T47D (cell line): Measurements from ENCODE around the gene KIF13A.
"Not testable (repeated sequence)": the region's sequence is repeated elsewhere in the genome, so short reads cannot be mapped to it uniquely, and the experiment has no call there.

Experiments used
- DNase-seq, 2 experiments: peaks; one replicate each; pipeline versions ENCODE4 v3.0.0 to v3.0.0-alpha.2; 2011 to 2012; ENCODE audit warnings: low read depth in 1 of 2, low spot score in 1 of 2
- JUND ChIP-seq: IDR thresholded peaks from 2 replicates; pipeline ENCODE4 v1.6.1; 2012; ENCODE audit warnings: low read depth
- in situ Hi-C: cut with HindIII; loops from 2 replicates; pipeline ENCODE4 v1.10.0; 2016; ENCODE audit warnings: low sequenced_read_pairs, low pct_unique_long_range_greater_than_20kb

Gene KIF13A

DNA sequence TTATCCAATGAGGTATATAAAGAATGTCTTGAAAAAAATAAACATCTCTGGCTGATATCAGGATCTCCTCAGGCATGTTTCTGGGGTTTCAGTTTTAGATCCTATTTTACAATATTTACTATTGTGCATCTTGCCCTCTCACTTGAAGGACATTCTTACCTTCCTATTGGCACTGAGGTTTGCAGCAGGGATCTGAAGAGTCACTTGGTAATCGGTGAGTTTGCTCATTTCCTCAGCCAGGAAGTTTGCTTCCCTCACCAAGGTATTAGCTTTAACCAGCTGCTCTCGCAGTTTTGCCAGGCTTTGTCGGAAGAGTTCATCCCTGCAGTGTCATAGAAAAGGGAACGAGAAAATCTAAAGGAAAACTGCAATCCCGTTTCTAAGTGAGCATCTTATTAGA, 178.8 kb downstream of the KIF13A start:
- no peak for DNase-seq
- no peak for TF ChIP-seq JUND
- in situ Hi-C loops = no loop called here

DNA sequence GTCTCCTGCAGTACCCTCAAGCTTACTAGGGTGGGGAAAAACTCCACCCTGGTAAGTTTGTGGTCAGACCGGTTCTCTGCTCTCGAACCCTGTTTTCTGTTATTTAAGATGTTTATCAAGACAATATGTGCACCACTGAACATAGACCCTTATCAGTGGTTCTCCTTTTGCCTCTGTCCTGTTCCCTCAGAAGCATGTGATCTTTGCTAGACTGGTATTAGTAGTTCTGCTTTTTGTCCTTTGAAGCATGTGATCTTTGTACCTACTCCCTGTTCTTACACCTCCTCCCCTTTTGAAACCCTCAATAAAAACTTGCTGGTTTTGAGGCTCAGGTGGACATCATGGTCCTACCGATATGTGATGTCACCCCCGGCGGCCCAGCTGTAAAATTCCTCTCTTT, 180.0 kb downstream of the KIF13A start:
- in situ Hi-C loops, DNase-seq: not testable (repeated sequence)

DNA sequence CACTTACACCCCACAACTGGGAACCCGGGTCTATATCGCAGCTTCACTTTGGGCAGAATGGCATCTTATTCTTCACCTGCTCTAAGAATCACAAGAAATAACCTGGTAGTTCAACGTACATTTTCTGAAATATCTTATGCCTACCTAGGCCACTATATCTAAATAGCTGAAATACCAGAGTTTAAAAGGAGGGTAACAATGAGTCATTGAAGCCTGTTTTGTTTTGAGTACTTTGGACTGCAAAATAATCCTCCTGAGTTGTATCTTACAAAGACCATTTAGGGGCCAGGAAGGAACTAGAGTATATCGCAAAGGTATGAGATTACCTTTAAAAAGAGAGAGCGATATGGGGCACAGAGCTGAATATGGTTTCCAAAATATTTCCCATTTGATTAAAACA, 184.0 kb downstream of the KIF13A start:
- DNase-seq = no peak
- TF ChIP-seq JUND = no peak
- in situ Hi-C loops = no loop called here

DNA sequence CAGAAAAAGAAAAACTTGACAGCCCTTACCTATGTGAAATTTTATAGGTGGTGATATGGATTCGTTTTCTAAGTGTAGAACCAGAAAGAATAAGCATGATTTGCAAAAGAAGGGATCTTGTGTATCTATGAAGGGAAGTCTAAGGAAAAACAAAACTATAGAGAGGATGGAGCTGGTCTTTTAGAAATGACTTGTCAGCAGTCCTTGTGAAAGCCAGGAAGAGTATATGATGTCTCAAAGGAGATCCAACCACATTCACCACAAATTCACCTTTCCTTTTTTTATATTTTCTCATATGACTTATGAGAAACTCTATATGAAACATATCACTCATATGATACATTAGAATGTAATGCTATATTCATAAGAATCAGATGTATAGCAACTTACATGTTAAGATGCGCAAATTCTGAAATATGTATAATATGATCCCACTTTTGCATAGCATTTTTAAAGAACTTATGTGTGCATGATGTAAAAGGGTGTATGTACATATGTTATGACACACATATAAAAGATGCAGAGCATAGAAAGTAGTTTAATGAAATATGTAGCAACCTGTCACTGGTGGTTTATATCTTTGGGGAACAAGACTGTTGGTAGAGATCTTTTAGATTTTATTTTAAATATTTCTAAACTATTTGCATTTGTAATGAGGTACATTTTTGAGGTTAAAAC, 188.8 kb downstream of the KIF13A start:
- no peak for TF ChIP-seq JUND
- in situ Hi-C loops = no loop called here
- no peak for DNase-seq

DNA sequence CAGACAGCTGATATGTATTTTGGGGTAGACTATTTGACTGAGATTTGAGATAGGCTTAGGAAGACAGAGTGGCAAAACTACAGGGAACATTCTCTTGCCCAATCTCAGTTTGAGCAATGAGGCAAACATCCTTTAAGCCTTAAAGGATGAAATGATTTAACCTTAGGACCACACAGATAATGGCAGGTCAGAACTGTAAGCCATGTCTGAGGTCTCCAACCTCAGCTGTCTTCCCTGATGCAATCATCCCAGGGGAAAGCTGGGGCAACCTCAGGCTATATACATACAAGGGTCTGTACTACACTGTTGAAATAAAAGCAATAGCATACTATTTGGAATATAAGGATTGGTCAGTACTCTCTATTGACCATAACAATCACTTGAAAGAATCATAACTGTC, 196.9 kb downstream of the KIF13A start:
- TF ChIP-seq JUND = no peak
- in situ Hi-C loops = no loop called here
- DNase-seq = no peak

DNA sequence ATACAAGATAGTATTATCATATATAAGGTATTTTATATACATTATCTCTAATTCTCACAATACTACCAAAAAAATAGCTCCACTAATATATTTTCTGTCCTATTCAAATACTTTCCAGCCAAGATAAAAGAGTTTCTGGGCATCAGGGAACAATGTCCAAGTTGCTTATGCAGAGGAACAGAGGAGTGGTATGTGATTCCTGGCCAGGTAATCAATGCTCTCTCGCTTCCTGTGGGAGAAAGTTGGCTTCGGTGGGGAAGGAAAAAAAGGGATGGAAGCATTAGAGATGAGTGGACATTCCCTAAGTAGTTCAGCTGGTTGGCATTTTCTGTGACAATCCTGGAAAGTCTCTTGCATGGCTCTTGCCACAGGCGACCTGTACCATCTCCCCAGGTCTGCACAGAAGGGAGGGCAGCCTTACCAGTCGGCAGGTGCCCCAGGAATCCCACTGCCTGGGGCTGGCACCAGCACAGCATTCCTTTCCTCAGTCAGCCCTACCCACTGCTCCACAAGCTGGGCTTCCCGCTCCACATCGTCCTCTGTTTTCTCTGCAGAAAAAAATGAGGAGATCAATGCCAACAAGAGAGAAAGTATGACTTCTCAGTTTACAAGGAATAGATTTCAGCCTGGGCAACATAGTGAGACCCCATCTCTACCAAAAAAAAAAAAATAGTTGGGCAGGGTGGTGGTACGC, 202.2 kb downstream of the KIF13A start:
- in situ Hi-C loops = no loop called here
- no peak for TF ChIP-seq JUND
- no peak for DNase-seq

DNA sequence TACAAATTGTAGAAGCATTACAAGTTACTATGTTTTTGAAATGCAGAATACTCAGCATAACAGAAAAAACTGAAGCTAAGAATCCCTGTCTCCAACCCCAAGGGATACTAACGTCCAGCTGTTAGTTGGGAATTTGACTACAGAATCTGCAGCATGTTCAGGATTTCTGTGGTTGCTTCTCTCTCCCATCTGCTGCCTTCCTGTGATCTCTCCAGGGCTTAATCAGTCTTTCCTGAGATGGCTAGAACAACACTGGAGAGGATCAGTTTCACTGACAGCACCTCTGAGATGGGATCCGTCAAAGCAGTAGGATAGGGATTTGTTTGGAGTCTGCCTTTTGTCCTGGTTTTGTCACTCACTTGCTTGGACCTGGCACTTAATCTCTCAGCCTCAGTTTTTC, 207.4 kb downstream of the KIF13A start:
- no peak for DNase-seq
- TF ChIP-seq JUND = no peak
- in situ Hi-C loops = no loop called here

DNA sequence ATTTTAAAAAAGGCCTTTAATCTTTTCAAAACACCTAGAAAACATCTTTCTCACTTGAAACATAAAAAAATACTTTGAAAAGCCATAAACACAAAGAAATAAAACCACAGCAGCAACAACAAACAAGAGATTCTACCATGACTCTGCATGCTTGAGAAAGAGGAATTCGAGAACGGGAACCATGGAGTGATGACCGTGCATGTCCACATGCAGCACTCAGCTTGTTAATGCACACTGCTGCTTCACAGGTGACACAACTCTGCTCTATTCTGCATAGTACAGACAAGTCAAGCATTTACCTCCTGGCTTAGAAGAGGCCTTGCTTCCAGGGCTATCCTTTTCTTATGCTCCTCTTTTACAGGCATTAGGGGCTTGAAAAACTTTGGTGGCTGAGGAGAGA, 215.8 kb downstream of the KIF13A start:
- no peak for TF ChIP-seq JUND
- DNase-seq = no peak
- in situ Hi-C loops = no loop called here

DNA sequence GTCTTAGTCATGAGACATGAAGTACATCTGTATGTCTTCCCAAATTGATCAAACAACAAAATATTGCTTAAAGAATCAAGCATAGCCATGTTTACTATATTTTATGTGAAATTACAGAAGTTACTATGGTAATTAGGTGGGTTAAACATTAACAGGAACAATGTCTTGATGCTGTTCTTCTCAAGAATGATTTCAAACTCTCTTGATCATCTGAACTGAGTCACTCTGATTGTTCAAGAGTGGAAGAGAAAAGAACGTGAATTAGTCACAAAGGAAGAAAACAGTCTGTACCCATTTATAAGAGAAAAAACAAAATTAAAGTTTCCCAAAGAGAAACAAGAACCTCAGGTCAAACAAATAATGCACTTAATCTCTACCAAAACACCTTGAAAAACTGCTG, 218.6 kb downstream of the KIF13A start:
- no peak for TF ChIP-seq JUND
- in situ Hi-C loops = no loop called here
- no peak for DNase-seq

DNA sequence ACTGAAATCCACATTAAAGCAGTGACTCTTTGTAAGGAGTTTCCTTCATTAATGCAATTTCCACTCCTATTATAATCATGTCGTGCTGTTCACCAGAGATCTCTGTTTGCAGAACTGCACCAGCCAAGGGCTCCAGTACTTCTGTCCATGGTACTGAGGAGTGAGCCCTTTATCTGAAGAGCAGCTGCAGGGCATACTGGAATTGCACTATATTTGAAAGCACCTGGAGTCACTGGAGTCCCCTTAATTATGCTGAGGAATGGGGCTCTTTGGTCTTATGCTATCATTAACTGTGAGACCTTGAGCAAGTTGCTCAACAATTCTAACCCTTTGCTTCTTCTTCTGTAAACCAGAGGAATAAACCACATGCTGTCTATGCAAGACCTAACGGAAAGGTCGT, 219.0 kb downstream of the KIF13A start:
- no peak for TF ChIP-seq JUND
- peak in 1 of 2 experiments; percentile 51 for DNase-seq
- in situ Hi-C loops = no loop called here

DNA sequence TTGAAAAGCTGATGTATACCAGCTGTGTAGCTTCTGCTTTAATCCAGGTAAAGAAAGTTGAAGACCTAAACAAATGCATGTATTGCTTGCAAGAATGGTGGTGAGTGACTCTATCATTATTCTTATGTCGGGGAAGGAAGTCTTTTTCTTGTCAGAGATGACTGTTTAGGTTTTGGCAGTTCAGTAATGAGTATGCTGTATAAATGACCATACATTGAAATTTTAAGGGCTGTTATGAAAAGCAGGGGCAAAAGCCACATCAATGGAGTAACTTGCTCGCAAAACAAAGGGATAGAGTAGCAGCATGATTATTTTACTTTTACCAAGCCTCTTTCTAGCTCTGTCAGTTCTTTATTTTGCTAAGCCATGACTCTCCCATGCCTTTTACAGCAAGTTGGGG, 224.8 kb downstream of the KIF13A start:
- no peak for DNase-seq

DNA sequence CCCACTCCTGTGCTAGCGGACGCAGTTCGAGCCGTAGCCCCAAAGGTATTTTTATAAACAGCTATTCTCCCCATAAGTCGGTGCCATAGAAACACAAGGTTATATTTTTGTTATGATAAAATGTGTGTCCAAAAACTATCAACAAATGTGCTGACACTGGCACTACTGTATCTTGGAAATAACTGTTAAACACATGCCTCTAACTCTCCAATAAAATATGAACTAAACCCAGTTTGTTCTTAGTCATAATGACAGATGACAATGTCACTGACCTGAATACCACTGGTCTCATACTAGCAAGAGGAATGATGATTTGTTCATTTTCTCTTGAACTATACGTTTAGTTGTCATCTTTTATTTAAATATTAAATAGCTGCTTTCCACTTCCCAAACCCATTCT, 229.3 kb downstream of the KIF13A start:
- no peak for TF ChIP-seq JUND
- in situ Hi-C loops = no loop called here
- DNase-seq = no peak

More for the DNA sequence above, 224.8 kb downstream of the KIF13A start:
- in situ Hi-C loops = no loop called here
- TF ChIP-seq JUND = no peak

DNA sequence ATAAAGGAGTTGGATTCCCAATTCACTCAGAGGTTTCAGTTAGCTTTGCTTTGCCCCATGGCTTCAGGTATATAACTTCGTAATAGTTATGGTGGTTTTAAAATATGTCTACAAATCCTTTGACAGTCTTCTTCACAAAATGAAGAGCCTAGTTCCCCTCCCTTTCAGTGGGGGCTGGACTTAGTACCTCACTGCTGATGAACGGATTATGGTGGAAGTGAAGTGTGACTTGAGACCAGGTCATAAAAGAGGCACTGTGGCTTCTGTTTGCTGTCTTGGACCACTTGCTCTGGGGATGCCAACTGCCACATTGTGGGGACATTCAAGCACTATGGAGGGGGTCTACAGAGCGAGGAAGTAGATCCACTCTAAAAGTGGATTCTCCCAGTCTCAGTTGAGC, 233.2 kb downstream of the KIF13A start:
- in situ Hi-C loops = no loop called here
- no peak for DNase-seq
- TF ChIP-seq JUND = no peak

DNA sequence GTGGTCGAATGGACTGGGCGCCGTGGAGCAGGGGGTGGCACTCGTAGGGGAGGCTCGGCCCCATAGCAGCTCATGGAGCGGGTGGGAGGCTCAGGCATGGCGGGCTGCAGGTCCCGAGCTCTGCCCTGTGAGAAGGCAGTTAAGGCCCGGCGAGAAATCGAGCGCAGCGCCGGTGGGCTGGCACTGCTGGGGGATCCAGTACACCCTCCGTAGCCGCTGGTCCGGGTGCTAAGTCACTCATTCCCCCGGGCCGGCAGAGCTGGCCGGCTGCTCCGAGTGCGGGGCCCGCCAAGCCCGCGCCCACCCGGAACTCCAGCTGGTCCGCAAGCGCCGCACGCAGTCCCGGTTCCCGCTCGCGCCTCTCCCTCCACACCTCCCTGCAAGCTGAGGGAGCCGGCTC, 242.1 kb downstream of the KIF13A start:
- in situ Hi-C loops, DNase-seq: not testable (repeated sequence)

DNA sequence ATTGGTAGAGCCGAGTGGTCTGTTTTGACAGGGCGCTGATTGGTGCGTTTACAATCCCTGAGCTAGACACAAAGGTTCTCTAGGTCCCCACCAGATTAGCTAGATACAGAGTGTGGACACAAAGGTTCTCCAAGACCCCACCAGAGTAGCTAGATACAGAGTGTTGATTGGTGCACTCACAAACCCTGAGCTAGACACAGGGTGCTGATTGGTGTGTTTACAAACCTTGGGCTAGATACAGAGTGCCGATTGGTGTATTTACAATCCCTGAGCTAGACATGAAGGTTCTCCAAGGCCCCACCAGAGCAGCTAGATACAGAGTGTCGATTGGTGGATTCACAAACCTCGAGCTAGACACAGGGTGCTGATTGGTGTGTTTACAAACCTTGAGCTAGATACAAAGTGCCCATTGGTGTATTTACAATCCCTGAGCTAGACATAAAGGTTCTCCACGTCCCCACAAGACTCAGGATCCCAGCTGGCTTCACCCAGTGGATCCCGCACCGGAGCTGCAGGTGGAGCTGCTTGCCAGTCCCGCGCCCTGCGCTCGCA, 242.6 kb downstream of the KIF13A start:
- in situ Hi-C loops, DNase-seq: not testable (repeated sequence)
